ENCODE measurements around the gene CACTIN. TPM values are rescaled to one million over a fixed set of nuclear protein-coding genes. Genes with fewer than 3 reads are reported as not detected.
"Not testable (repeated sequence)": the region's sequence is repeated elsewhere in the genome, so short reads cannot be mapped to it uniquely, and the experiment has no call there.

Gene CACTIN
- total and polyA plus RNA-seq, 2 experiments from 2014 or later, result 6.9 to 29.1 TPM

DNA sequence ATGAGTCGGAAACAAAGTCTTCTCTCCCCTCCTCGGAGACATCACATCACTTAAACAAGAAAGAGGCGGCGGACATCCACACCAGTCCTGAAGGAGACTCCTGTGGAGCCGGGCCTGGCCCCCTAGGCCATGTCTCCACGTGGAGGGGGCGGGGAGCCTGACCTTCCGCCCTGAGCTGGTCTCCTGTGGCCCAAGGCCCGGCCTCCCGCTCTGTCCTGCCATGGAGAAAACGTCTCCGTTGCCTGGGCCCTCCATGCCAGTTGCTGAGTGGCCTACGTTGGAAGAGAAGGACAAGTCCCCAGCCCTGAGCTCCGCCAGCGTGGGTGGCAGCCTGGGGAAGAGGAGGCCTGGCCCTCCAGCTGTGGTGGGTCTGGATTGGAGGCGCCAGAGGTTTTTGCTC lies 5.5 kb upstream of the CACTIN start:
- Histone ChIP-seq H3K4me1 (ENCODE audit: insufficient read depth) (no peaks in the 10 kb centered on the region), H3K4me3 (no peak overlapping the region), H3K4me2 (ENCODE audit: unreplicated experiment) (no peak overlapping the region), H3F3A (ENCODE audit: insufficient read depth) (no peaks in the 10 kb centered on the region), H3K9me2 (ENCODE audit: insufficient read depth) (no peaks in the 10 kb centered on the region), H3K27me3 (replicated peaks; ENCODE audit: insufficient read depth) (no peaks in the 10 kb centered on the region), H3K27ac (no peak overlapping the region), H3K9me3 (ENCODE audit: low read depth) (no peaks in the 10 kb centered on the region), H3K36me3 (ENCODE audit: low read depth) (no peaks in the 10 kb centered on the region), H3K79me2 (ENCODE audit: insufficient read depth) (no peaks in the 10 kb centered on the region), H4K20me1 (ENCODE audit: insufficient read depth) (no peaks in the 10 kb centered on the region), H2AFZ (no peak overlapping the region), H3K9ac (no peak overlapping the region)
- TF ChIP-seq EZH2phosphoT487 (IDR thresholded peaks at IDR 0.05; ENCODE audit: insufficient read depth, low read depth) (no peak), EZH2 (IDR thresholded peaks at IDR 0.05; ENCODE audit: insufficient read depth, poor library complexity, severe bottlenecking) (no peak)
- in situ Hi-C loops (cut with MboI), result no loop called here
- no peak for DNase-seq
- 90 to 95% methylated on average over 16 of the region's 16 CpGs for WGBS, 2 experiments (ENCODE audit: low coverage in 1 of 2, low lambda C conversion rate in 2 of 2, missing lambda C conversion rate in 2 of 2)

DNA sequence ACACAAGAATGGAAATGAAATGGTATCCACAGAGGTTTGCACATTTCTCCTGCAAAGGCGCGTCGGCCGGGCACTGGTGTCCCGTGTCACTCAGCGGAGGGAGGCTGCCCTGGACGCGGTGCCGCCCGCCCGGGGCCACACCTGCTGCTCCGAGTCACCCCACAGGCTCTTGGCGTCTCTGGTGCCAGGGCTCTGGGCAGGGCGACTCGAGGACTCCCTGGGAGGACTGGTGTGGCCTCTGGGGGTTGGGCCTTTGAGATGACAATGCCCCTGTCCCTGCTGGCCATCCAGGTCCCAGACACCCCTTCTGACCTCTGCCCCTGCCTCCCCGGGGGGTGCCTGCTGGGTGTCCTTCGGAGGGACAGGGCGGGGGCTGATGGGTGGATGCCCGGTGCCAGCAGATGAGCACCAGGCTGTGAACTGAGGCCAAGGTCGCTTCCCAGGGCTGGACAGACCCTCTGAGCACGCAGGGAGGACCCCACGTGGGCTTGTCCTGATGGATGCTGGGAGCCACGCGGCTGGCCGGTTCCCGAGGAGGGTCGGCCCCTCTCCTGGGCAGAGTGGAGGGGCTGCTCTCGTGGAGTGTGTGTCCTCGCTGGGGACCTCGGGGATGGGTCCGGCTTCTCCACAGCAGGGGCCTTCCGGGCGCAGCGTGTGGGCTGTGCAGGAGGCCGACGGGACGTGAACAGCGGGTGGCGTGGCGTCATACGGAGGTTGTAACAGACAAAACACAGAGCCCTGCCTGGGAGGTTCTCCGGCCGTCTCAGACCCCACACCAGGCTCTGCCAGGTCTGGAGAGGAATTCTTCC lies 4.7 kb upstream of the CACTIN start:
- Histone ChIP-seq H4K20me1 (ENCODE audit: insufficient read depth) (no peaks in the 10 kb centered on the region), H3K9ac (no peak overlapping the region)
- TF ChIP-seq EZH2 (IDR thresholded peaks at IDR 0.05; ENCODE audit: insufficient read depth, poor library complexity, severe bottlenecking), result no peak
- TF ChIP-seq EZH2phosphoT487 (IDR thresholded peaks at IDR 0.05; ENCODE audit: insufficient read depth, low read depth), result no peak

DNA sequence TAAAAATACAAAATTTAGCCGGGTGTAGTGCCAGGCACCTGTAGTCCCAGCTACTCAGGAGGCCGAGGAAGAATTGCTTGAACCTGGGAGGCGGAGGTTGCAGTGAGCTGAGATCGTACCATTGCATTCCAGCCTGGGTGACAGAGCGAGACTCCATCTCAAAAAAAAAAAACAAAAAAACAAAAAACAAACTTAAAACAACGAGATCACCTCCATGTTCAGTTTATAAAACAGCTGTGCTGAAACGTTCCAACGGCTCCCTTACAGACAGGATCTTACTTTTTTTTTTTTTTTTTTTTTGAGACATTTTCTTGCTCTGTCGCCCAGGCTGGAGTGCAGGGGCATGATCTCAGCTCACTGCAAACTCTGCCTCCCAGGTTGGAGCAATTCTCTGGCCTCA lies 2.2 kb upstream of the CACTIN start:
- H3F3A ChIP-seq (ENCODE audit: insufficient read depth); H4K20me1 ChIP-seq (ENCODE audit: insufficient read depth); H3K9me3 ChIP-seq (ENCODE audit: low read depth); H3K9me2 ChIP-seq (ENCODE audit: insufficient read depth); H3K4me2 ChIP-seq (ENCODE audit: unreplicated experiment); H3K4me1 ChIP-seq (ENCODE audit: insufficient read depth); H3K27me3 ChIP-seq (replicated peaks; ENCODE audit: insufficient read depth); DNase-seq; in situ Hi-C loops (cut with MboI); H2AFZ ChIP-seq; H3K4me3 ChIP-seq; H3K36me3 ChIP-seq (ENCODE audit: low read depth); H3K9ac ChIP-seq; H3K27ac ChIP-seq: not testable (repeated sequence)
- WGBS, 2 experiments (ENCODE audit: low coverage in 1 of 2, low lambda C conversion rate in 2 of 2, missing lambda C conversion rate in 2 of 2), result 65% methylated on average over 9 of the region's 9 CpGs
- H3K79me2 ChIP-seq (ENCODE audit: insufficient read depth), result peaks cover 26% of the 10 kb centered on the region

More for the DNA sequence above, 4.7 kb upstream of the CACTIN start:
- Histone ChIP-seq H2AFZ (no peak overlapping the region), H3F3A (ENCODE audit: insufficient read depth) (no peaks in the 10 kb centered on the region), H3K9me2 (ENCODE audit: insufficient read depth) (no peaks in the 10 kb centered on the region), H3K4me2 (ENCODE audit: unreplicated experiment) (no peak overlapping the region), H3K4me1 (ENCODE audit: insufficient read depth) (no peaks in the 10 kb centered on the region), H3K27ac (no peak overlapping the region), H3K9me3 (ENCODE audit: low read depth) (no peaks in the 10 kb centered on the region), H3K4me3 (no peak overlapping the region), H3K79me2 (ENCODE audit: insufficient read depth) (peaks cover 1% of the 10 kb centered on the region), H3K27me3 (replicated peaks; ENCODE audit: insufficient read depth) (no peaks in the 10 kb centered on the region), H3K36me3 (ENCODE audit: low read depth) (no peaks in the 10 kb centered on the region)
- WGBS, 2 experiments (ENCODE audit: low coverage in 1 of 2, low lambda C conversion rate in 2 of 2, missing lambda C conversion rate in 2 of 2), result 91 to 92% methylated on average over 40 to 42 of the region's 43 CpGs
- in situ Hi-C loops (cut with MboI), result no loop called here
- no peak for DNase-seq

DNA sequence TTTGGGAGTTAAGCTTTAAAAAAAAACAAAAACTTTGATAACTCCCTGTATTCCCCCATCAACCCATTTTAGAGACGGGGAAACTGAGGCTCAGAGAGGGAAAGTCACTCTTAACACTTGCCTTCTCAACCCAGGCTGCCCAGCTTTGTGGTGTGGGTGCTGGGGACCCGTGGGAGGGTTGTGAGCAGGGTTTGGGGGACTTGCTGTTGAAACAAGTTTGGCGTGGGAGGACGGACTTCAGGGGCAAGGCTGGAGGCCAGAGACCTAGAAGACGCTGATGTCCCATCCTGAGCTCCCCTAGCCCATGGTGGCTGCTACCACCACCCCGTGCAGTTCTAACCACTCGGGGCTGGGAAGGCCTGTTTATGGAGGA lies 747 bp upstream of the CACTIN start:
- DNase-seq, result no peak
- Histone ChIP-seq H3K9ac (no peak overlapping the region), H3K79me2 (ENCODE audit: insufficient read depth) (peaks cover 37% of the 10 kb centered on the region), H3K4me1 (ENCODE audit: insufficient read depth) (peaks cover 8% of the 10 kb centered on the region), H3K9me2 (ENCODE audit: insufficient read depth) (no peaks in the 10 kb centered on the region), H3K36me3 (ENCODE audit: low read depth) (no peaks in the 10 kb centered on the region), H4K20me1 (ENCODE audit: insufficient read depth) (no peaks in the 10 kb centered on the region), H3K27me3 (replicated peaks; ENCODE audit: insufficient read depth) (no peaks in the 10 kb centered on the region), H2AFZ (peak overlapping the region; percentile 43; the same call in 1 of the 2 replicates), H3K4me3 (peak overlapping the region; percentile 95), H3K27ac (no peak overlapping the region), H3K9me3 (ENCODE audit: low read depth) (no peaks in the 10 kb centered on the region), H3K4me2 (ENCODE audit: unreplicated experiment) (peak overlapping the region; percentile 8), H3F3A (ENCODE audit: insufficient read depth) (no peaks in the 10 kb centered on the region)
- WGBS, 2 experiments (ENCODE audit: low coverage in 1 of 2, low lambda C conversion rate in 2 of 2, missing lambda C conversion rate in 2 of 2), result 51 to 64% methylated on average over 7 of the region's 7 CpGs
- TF ChIP-seq EZH2phosphoT487 (IDR thresholded peaks at IDR 0.05; ENCODE audit: insufficient read depth, low read depth), result no peak
- TF ChIP-seq EZH2 (IDR thresholded peaks at IDR 0.05; ENCODE audit: insufficient read depth, poor library complexity, severe bottlenecking), result no peak
- in situ Hi-C loops (cut with MboI), result no loop called here

Data from GM23248 (cell line).